NCI-H2196 (cell line): Measurements from ENCODE around the gene ARHGEF28.

Experiments
- DNase-seq: peaks from one replicate; lab custom pipeline; 2025; ENCODE audit not compliant: unreplicated experiment; lab: John Stamatoyannopoulos, UW

The ARHGEF28 gene

GRCh38 chr5:73654171-73654811, 28.3 kb downstream of the ARHGEF28 start:
- no peak for DNase-seq

DNA sequence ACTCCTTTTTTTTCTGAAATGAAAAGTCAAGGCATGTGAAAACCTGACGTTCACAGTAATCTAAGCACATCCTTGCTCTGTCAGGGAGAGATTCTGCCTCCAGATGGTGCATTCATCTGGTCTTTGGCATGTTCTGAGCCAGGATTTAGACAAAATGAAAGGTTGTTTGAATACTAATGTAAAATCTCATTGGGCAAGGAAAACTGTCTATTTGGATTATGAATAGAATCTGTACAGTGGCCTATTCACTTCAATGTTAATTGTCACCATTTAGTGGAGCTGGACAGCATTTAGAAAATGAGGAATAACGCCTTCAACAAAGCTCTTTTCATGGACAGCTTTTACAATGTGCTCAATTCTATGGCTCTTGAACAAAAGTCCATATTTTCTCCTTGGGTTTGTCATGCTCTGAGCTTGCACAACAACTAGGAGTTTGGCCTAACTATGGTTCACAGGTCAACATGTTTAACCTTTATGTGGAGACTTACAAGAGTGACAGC, 28.9 kb downstream of the ARHGEF28 start:
- DNase-seq: no peak

DNA sequence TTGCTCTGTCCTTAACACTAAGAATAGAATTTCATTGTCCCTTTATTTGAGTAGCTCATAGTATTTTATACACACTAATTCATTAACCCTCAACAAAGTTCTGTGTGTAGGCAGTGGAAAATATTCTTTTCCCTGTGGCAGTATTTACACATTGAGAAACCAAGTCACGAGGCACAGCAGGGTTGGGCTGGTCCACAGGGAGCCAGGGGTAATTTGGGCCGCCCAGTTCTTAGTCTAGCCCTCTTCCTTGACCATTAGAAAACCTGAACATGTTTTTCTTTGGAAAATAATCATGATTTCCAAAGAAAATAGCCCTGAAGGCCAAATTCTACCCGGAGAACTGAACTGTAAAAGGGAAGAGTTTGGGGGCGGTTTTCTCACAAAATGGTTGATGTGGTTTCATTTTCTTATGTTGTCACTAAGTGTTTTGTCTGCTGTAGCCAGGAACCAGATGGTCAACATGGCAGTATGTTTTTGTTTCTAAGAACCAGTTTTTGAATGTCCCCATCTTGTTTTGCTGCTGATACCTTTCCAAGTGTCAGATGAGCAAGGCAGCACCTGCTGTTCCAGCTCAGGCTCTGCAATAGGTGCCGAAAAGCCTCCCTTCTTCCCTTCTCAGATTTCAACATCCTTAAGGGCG, 29.6 kb downstream of the ARHGEF28 start:
- DNase-seq: no peak

GRCh38 chr5:73661753-73662152, 35.8 kb downstream of the ARHGEF28 start:
- no peak for DNase-seq

DNA sequence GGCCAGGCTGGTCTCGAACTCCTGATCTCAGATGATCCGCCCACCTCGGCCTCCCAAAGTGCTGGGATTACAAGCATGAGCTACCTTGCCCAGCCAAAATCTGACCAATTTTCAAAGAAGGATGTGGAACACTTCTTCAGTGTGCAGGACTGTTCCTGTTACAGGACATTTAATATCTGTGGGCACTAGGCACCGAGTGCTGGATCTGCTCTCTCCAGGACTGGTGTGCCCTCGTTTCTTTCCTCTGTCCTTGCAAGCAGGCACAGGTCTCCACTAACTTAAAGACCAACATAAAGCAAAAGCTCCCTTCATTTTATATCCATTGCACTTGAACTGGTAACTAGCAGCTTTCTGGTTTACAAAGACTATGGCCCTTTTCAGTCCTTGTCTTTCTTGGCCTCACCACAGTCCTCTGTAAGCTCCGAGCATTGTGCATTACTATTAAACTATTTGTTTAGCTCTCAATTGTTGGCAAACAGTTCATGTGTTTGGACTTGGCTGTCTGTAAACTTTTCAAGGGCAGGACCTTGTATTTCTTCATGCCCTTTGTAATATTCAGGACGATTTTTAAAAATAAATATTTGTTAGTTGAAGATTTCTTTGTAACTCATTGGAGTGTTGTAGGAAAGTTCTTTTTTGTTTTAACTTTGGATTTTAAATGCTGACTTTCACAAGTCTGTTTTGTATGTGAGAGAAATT, 37.3 kb downstream of the ARHGEF28 start:
- DNase-seq: peak; percentile 29

- no peak for DNase-seq
Measured at GRCh38 chr5:73663860-73664240, 37.9 kb downstream of the ARHGEF28 start.

DNA sequence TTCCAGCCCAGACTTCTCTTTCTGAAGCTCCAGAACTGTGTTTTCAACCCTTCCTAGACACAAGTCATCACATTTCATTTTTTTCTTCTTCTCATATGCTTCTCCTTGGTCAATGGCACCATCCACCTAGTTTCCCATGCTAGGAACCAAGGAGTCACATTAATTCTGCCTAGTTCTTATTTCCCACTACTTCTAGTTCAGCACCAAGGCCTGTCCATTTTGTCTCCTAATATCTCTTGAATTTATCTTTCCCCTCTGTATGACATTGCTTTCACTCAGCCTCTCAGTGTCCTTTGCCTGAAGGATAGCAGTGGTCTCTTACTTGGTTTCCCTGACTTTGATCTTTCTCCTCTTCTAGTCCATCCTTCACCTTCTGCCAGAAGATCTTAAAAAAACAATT, 38.8 kb downstream of the ARHGEF28 start:
- no peak for DNase-seq

GRCh38 chr5:73666891-73667290, 40.9 kb downstream of the ARHGEF28 start:
- DNase-seq: no peak

- DNase-seq: no peak
Measured at GRCh38 chr5:73668017-73668416, 42.0 kb downstream of the ARHGEF28 start.

DNA sequence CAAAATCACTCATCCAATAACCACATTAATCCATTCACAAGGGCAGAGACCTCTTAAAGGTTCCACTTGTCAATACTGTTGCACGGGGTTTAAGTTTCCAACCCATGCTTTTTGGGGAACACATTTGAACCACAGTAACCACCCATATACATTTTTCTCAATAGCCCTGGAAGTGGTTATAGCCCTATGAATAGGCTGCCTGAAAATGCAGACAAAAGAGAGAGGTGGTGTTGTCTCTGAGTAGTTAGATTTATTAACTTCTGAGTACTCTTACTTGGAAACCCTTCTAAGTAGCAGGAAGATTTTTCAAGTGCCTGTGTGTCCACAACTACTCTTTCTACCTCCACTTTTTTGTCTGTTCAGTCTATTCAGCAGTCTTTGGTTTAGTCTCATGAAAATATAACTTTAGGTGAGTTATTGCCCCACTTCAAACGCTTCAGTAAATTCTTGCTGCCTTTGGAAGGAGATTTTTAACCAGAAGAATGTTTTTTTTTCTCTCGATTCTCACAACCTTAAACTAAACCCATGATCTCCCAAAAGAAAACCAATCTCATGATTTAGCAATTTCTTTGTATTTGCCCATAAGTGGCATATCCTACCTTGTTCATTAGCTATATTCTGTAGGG, 42.6 kb downstream of the ARHGEF28 start:
- DNase-seq: no peak

DNA sequence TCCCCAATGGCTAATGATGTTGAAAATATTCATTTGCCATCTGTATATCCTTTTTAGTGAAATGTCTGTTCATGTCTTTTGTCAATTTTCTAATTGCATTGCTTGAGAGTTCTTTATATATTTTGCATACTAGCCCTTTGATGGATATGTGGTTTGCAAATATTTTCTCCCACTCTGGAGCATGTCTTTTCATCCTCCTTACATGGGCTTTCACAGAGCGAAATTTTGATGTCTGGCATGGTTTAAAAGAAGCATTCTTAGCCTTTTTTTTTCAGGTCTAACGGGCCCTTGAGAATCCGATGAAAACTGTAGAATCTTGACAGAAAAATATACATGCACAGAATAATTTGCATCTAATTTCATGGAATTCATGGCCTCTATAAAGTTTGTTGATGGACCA, 44.7 kb downstream of the ARHGEF28 start:
- no peak for DNase-seq

DNA sequence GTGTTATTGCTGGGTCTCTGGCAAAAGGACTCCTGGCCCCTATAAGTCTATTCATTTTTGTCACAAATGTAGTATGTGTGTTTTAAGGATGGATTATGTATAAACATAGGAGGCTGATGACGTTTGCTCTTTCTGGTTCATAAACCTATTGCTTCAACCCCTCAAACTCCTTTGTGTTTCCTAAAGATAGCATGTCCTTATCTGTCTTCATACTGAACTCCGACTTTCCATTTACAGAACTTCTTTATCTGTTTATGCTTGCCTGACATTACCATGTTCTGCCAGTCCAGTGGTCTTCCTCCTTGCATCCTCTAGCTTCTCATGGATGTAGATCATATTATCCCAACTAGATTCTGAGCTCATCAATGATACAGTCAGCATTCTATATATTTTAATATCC, 46.1 kb downstream of the ARHGEF28 start:
- DNase-seq: no peak

GRCh38 chr5:73673161-73673591, 47.2 kb downstream of the ARHGEF28 start:
- DNase-seq: no peak

DNA sequence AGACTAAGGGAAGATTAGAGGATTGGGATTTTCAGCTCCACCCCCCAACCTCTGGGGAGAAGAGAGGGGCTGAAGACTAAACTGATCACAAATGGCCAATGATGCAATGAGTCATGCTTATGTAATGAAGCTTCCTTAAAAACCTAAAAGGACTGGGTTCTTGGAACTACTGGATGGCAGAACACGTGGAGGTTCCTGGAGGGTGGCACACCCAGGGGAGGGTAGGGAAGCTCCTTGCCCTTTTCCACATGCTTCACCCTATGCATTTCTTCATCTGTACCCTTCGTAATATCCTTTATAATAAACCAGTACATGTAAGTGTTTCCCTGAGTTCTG, 48.6 kb downstream of the ARHGEF28 start:
- no peak for DNase-seq

- DNase-seq: no peak
Measured at GRCh38 chr5:73678322-73678740, 52.3 kb downstream of the ARHGEF28 start.

DNA sequence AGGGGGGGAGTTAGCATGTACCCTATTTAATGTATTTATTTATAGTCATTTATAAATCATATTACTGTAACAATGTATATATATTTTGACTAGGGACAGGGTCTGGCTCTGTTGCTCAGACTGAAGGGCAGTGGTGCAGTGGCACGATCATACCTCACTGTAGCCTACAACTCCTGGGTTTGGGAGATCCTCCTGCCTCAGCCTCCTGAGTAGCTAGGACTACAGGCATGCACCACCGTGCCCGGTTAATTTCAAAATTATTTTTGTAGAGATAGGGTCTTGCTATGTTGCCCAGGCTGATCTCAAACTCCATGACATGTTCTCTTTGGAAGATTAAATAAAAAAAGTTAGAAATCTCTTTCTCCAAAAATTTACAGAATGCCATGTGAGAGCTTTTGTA, 52.8 kb downstream of the ARHGEF28 start:
- no peak for DNase-seq

DNA sequence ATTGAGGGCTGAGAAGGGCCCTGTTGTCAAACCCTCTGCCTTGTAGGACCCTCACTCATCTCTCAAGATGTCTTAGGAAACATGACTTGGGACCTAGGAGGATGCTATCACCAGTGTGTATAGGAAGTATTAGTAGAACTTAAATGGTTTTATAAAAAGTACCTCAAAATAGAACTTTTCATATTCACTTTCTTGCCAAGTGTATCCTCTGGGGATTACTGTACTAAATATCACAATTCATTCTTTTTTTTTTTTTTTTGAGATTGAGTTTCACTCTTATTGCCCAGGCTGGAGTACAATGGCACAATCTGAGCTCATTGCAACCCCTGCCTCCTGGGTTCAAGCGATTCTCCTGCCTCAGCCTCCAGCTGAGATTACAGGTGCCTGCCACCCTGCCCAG, 56.2 kb downstream of the ARHGEF28 start:
- DNase-seq: no peak

DNA sequence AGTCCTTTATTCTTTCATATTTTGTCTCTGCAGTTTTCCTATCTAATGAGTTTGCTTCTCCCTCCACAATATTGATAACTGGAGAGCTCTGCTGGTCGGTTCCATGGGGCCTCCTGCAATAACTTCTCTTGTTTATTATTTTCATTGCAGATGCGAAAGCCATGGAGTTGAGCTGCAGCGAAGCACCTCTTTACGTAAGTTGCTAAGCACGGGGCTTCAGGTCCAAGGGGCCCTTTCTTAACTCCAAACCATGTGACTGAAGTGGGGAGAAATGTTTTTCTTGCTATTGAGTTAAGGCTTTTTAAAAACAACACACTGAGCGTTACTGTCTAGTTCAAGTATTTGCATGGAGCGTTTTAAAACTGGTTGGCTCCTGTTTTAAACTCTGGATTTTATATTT, 58.7 kb downstream of the ARHGEF28 start:
- DNase-seq: no peak

- DNase-seq: no peak
Measured at GRCh38 chr5:73686912-73687311, 60.9 kb downstream of the ARHGEF28 start.

- DNase-seq: no peak
Measured at GRCh38 chr5:73687357-73687756, 61.4 kb downstream of the ARHGEF28 start.

GRCh38 chr5:73690015-73690414, 64.0 kb downstream of the ARHGEF28 start:
- no peak for DNase-seq
